Lower leg skin (tissue), 3 donors: ENCODE results near the gene MYG1.

Experiments
- POLR2A ChIP-seq, 2 donors: fragments of 450-650 bp; IDR thresholded peaks; one replicate each; pipeline ENCODE4 v1.6.1; 2016 to 2017; ENCODE audit warnings: antibody characterized with exemption in 2 of 2, mild to moderate bottlenecking in 1 of 2, moderate library complexity in 1 of 2
- TF ChIP-seq, protein P1 (sequence below), 3 donors: fragments of 450-650 bp; IDR thresholded peaks; one replicate each; pipeline ENCODE4 v1.5.1; 2016; ENCODE audit warnings: antibody characterized with exemption in 3 of 3, mild to moderate bottlenecking in 3 of 3, moderate library complexity in 2 of 3

DNA sequence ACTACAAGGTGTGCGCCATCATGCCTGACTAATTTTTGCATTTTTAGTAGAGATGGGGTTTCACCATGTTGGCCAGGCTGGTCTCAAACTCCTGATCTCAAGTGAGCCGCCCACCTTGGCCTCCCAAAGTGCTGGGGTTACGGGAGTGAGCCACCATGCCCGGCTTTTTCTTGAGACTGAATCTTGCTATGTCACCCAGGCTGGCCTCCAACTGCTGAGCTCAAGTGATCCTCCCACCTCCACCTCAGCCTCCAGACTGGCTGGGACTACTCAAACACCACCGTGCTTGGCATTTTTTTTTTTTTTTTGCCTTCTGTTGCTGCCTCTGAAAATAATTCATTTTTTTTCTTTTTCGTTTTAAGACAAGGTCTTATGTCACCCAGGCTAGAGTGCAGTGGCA lies 39.6 kb upstream of the MYG1 start:
- TF ChIP-seq, protein P1, sequence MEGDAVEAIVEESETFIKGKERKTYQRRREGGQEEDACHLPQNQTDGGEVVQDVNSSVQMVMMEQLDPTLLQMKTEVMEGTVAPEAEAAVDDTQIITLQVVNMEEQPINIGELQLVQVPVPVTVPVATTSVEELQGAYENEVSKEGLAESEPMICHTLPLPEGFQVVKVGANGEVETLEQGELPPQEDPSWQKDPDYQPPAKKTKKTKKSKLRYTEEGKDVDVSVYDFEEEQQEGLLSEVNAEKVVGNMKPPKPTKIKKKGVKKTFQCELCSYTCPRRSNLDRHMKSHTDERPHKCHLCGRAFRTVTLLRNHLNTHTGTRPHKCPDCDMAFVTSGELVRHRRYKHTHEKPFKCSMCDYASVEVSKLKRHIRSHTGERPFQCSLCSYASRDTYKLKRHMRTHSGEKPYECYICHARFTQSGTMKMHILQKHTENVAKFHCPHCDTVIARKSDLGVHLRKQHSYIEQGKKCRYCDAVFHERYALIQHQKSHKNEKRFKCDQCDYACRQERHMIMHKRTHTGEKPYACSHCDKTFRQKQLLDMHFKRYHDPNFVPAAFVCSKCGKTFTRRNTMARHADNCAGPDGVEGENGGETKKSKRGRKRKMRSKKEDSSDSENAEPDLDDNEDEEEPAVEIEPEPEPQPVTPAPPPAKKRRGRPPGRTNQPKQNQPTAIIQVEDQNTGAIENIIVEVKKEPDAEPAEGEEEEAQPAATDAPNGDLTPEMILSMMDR (IDR thresholded peaks at IDR 0.05), result no peak
- TF ChIP-seq POLR2A (IDR thresholded peaks at IDR 0.05), result no peak
